Tibial nerve (tissue), 4 donors: ENCODE results near the gene LRRC75B.
"Not testable (repeated sequence)": the region's sequence is repeated elsewhere in the genome, so short reads cannot be mapped to it uniquely, and the experiment has no call there.

Experiments
- EP300 ChIP-seq, 2 donors: sonication (generic); formaldehyde crosslinking; IDR thresholded peaks; one replicate each; pipeline ENCODE4 v1.6.1; 2017; ENCODE audit warnings: antibody characterized with exemption in 2 of 2, mild to moderate bottlenecking in 1 of 2
- TF ChIP-seq, protein P1 (sequence below), 5 experiments: fragments of 200-600 bp in 3 of 5; fragments of 450-650 bp in 2 of 5; sonication (generic) in 3 of 5; IDR thresholded peaks; one replicate each; pipeline ENCODE4 v1.5.1; 2016 to 2019; ENCODE audit warnings: antibody characterized with exemption in 5 of 5, mild to moderate bottlenecking in 3 of 5, moderate library complexity in 2 of 5

GRCh38 chr22:24607429-24607983, 14.6 kb upstream of the LRRC75B start:
- TF ChIP-seq EP300 (IDR thresholded peaks at IDR 0.05): not testable (repeated sequence)
- TF ChIP-seq, protein P1, sequence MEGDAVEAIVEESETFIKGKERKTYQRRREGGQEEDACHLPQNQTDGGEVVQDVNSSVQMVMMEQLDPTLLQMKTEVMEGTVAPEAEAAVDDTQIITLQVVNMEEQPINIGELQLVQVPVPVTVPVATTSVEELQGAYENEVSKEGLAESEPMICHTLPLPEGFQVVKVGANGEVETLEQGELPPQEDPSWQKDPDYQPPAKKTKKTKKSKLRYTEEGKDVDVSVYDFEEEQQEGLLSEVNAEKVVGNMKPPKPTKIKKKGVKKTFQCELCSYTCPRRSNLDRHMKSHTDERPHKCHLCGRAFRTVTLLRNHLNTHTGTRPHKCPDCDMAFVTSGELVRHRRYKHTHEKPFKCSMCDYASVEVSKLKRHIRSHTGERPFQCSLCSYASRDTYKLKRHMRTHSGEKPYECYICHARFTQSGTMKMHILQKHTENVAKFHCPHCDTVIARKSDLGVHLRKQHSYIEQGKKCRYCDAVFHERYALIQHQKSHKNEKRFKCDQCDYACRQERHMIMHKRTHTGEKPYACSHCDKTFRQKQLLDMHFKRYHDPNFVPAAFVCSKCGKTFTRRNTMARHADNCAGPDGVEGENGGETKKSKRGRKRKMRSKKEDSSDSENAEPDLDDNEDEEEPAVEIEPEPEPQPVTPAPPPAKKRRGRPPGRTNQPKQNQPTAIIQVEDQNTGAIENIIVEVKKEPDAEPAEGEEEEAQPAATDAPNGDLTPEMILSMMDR (IDR thresholded peaks at IDR 0.05): not testable (repeated sequence)
